K562 (cell line): Measurements from ENCODE around the gene UBXN6. TPM values are rescaled to one million over a fixed set of nuclear protein-coding genes. Genes with fewer than 3 reads are reported as not detected.
A peak's percentile ranks its signal among the peaks of the same experiment; 100 is the strongest.

Source experiments
- BRF1 ChIP-seq: IDR thresholded peaks from 3 replicates; pipeline ENCODE4 v1.6.1; 2011; ENCODE audit warnings: borderline replicate concordance, mild to moderate bottlenecking; ENCODE audit not compliant: insufficient read length; ENCODE audit errors: extremely low read depth
- CCAR2 ChIP-seq: fragments of 200-400 bp; formaldehyde crosslinking; IDR thresholded peaks from 2 replicates; pipeline ENCODE4 v1.6.1; 2017; ENCODE audit warnings: mild to moderate bottlenecking, low read depth, low read length
- ESRRB ChIP-seq: fragments of 250-450 bp; sonication (Bioruptor Pico); IDR thresholded peaks from 2 replicates; pipeline ENCODE4 v1.5.0; 2020; ENCODE audit warnings: mild to moderate bottlenecking, moderate library complexity, borderline replicate concordance
- FOXJ3 ChIP-seq: sonication (generic); formaldehyde crosslinking; IDR thresholded peaks from 2 replicates; pipeline ENCODE4 v1.4.0; 2020; ENCODE audit warnings: mild to moderate bottlenecking, missing genetic modification reagents
- FUS ChIP-seq: fragments of 200-400 bp; formaldehyde crosslinking; optimal IDR thresholded peaks from 2 replicates; pipeline ENCODE3; 2017; ENCODE audit warnings: low read depth, low read length
- HMG20A ChIP-seq: fragments of 450-650 bp; formaldehyde crosslinking; conservative IDR thresholded peaks from 2 replicates; pipeline ENCODE4 v1.4.0; 2020; ENCODE audit warnings: mild to moderate bottlenecking, mixed read lengths
- NCOA1 ChIP-seq: fragments of 450-650 bp; IDR thresholded peaks from 2 replicates; pipeline ENCODE4 v1.6.1; 2016; ENCODE audit warnings: low read depth
- NR1H2 ChIP-seq: sonication (generic); formaldehyde crosslinking; IDR thresholded peaks from 2 replicates; pipeline ENCODE4 v1.4.0; 2020; ENCODE audit warnings: mild to moderate bottlenecking, missing genetic modification reagents
- POLR2H ChIP-seq: IDR thresholded peaks from 2 replicates; pipeline ENCODE4 v1.6.1; 2016; ENCODE audit warnings: missing genetic modification characterization, low read depth, mild to moderate bottlenecking, control low read depth, missing compliant biosample characterization, moderate library complexity
- SRSF7 ChIP-seq: fragments of 200-400 bp; formaldehyde crosslinking; optimal IDR thresholded peaks from 2 replicates; pipeline ENCODE3; 2017; ENCODE audit warnings: mild to moderate bottlenecking, low read depth, low read length
- ZNF217 ChIP-seq: sonication (generic); formaldehyde crosslinking; IDR thresholded peaks from 2 replicates; pipeline ENCODE4 v1.8.0; 2022; ENCODE audit warnings: mild to moderate bottlenecking, missing genetic modification reagents
- ZNF695 ChIP-seq: fragments of 450-650 bp; formaldehyde crosslinking; IDR thresholded peaks from 2 replicates; pipeline ENCODE4 v1.4.0; 2020; ENCODE audit warnings: mild to moderate bottlenecking, moderate library complexity
- ZNF75A ChIP-seq: fragments of 450-650 bp; formaldehyde crosslinking; IDR thresholded peaks from 2 replicates; pipeline ENCODE4 v1.4.0; 2020; ENCODE audit warnings: mild to moderate bottlenecking
- ZNF764 ChIP-seq: fragments of 250-450 bp; sonication (Bioruptor Pico); IDR thresholded peaks from 2 replicates; pipeline ENCODE4 v1.4.0; 2020; ENCODE audit warnings: low read depth, mild to moderate bottlenecking, moderate library complexity
- polyA plus RNA-seq, 8 experiments: library from polyadenylated mRNA; depleted of rRNA in 4 of 8; stranded (reverse) in 5 of 8; unstranded in 3 of 8; fragments of >200 nt; fragmentation: Nextera tagmentation in 2 of 8; fragmentation: Illumina TruSeq in 1 of 8; extraction: Ambion mirVana in 2 of 8; extraction: Trizol in 1 of 8; gene quantifications; 2 replicates each; pipeline versions ENCODE4 v1.2.1 to v1.2.3, GENCODE V29; 2011 to 2014; ENCODE audit warnings: inconsistent platforms in 1 of 8, missing spikeins in 1 of 8
- total RNA-seq, 7 experiments: library from RNA; depleted of rRNA in 6 of 7; stranded (reverse); fragments of >200 nt in 6 of 7; fragmentation: Illumina TruSeq in 2 of 7; extraction: Trizol in 2 of 7; gene quantifications; 2 replicates each; pipeline versions ENCODE4 v1.2.1 to v1.2.3, GENCODE V29; 2011 to 2021; ENCODE audit warnings: low replicate concordance in 1 of 7
- TF ChIP-seq, protein P1 (sequence below): fragments of 250-450 bp; sonication (Bioruptor Pico); IDR thresholded peaks from 2 replicates; pipeline ENCODE4 v1.4.0; 2020; ENCODE audit warnings: mild to moderate bottlenecking
- TF ChIP-seq, protein P2 (sequence below): fragments of 250-450 bp; sonication (Bioruptor Pico); IDR thresholded peaks from 2 replicates; pipeline ENCODE4 v1.8.0; 2022; ENCODE audit warnings: moderate library complexity, mild to moderate bottlenecking, inconsistent platforms
- TF ChIP-seq, protein P3 (sequence below): fragments of 450-650 bp; IDR thresholded peaks from 2 replicates; pipeline ENCODE4 v1.6.1; 2016
- TF ChIP-seq, protein P4 (sequence below): fragments of 250-450 bp; sonication (Bioruptor Pico); IDR thresholded peaks from 2 replicates; pipeline ENCODE4 v1.9.0; 2021; ENCODE audit warnings: mild to moderate bottlenecking
- TF ChIP-seq, protein P5 (sequence below): fragments of 450-650 bp; IDR thresholded peaks from 2 replicates; pipeline ENCODE4 v1.6.1; 2016; ENCODE audit warnings: mild to moderate bottlenecking

The UBXN6 gene
- total and polyA plus RNA-seq, 9 of the 15 experiments (the other 6 are each of a cell fraction or from before 2014, with no cell fraction given) = 0.48 to 90.2 (median 29.5) TPM

DNA sequence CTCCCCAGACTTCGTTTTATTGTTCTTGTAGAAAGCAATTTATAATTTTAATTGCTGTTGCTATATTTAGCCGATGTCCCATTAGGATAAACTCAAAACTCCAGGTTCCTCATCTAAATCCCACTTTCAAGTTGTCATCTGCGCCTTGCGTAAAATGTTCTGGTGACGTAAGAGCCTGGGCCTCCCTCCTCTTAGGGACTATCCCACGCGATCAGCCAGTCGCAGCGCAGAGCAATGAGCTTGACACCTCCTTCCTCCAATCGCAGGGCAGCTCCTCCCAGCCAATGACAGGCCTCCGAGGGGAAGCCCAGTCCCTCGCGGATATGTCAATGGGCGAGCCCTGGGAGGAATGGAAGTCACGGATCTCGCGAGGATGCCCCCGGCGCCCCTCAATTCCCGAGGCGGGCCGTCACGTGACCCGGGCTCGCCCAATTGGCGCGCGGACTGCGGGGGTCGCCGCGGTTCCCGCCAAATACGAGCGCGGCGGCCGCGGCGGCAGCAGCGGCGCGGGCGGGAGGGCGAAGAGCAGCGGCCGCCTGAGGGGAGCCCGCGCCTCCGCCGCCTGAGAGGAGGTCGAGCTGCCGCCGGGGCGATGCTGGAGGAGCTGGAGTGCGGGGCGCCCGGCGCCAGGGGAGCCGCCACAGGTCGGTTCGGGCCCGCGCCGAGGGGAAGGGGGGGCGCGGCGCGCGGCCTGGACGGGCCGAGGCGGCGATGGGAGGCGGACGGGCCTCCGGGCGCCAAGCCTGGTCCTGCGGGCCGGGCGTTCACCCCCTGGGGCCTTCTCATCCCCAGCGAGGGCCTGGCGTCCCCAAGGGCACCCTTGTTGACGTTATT, 55.2 kb downstream of the UBXN6 start, which contains the start of gene CHAF1A (continued):
- no peak for TF ChIP-seq ZNF75A (CRISPR knock-in tag)
- no peak for TF ChIP-seq FOXJ3 (CRISPR knock-in tag)
- no peak for TF ChIP-seq ESRRB
- no peak for TF ChIP-seq SRSF7
- no peak for TF ChIP-seq CCAR2
- no peak for TF ChIP-seq ZNF695 (CRISPR knock-in tag)
- TF ChIP-seq, protein P1, sequence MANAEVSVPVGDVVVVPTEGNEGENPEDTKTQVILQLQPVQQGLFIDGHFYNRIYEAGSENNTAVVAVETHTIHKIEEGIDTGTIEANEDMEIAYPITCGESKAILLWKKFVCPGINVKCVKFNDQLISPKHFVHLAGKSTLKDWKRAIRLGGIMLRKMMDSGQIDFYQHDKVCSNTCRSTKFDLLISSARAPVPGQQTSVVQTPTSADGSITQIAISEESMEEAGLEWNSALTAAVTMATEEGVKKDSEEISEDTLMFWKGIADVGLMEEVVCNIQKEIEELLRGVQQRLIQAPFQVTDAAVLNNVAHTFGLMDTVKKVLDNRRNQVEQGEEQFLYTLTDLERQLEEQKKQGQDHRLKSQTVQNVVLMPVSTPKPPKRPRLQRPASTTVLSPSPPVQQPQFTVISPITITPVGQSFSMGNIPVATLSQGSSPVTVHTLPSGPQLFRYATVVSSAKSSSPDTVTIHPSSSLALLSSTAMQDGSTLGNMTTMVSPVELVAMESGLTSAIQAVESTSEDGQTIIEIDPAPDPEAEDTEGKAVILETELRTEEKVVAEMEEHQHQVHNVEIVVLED (CRISPR knock-in tag) = no peak
- TF ChIP-seq, protein P2, sequence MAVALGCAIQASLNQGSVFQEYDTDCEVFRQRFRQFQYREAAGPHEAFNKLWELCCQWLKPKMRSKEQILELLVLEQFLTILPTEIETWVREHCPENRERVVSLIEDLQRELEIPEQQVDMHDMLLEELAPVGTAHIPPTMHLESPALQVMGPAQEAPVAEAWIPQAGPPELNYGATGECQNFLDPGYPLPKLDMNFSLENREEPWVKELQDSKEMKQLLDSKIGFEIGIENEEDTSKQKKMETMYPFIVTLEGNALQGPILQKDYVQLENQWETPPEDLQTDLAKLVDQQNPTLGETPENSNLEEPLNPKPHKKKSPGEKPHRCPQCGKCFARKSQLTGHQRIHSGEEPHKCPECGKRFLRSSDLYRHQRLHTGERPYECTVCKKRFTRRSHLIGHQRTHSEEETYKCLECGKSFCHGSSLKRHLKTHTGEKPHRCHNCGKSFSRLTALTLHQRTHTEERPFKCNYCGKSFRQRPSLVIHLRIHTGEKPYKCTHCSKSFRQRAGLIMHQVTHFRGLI (CRISPR knock-in tag) = no peak
- no peak for TF ChIP-seq BRF1
- no peak for TF ChIP-seq FUS
- TF ChIP-seq NCOA1 = peak; percentile 67; the same call in 1 of the 2 replicates
- no peak for TF ChIP-seq NR1H2 (CRISPR knock-in tag)
- TF ChIP-seq, protein P3, sequence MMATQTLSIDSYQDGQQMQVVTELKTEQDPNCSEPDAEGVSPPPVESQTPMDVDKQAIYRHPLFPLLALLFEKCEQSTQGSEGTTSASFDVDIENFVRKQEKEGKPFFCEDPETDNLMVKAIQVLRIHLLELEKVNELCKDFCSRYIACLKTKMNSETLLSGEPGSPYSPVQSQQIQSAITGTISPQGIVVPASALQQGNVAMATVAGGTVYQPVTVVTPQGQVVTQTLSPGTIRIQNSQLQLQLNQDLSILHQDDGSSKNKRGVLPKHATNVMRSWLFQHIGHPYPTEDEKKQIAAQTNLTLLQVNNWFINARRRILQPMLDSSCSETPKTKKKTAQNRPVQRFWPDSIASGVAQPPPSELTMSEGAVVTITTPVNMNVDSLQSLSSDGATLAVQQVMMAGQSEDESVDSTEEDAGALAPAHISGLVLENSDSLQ = peak; percentile 99
- TF ChIP-seq, protein P4, sequence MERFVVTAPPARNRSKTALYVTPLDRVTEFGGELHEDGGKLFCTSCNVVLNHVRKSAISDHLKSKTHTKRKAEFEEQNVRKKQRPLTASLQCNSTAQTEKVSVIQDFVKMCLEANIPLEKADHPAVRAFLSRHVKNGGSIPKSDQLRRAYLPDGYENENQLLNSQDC (CRISPR knock-in tag) = peak; percentile 72; the same call in 1 of the 2 replicates
- no peak for TF ChIP-seq ZNF764 (CRISPR knock-in tag)
- no peak; the same call in 1 of the 2 replicates for TF ChIP-seq POLR2H (tag)
- TF ChIP-seq ZNF217 (CRISPR knock-in tag) = no peak
- no peak for TF ChIP-seq HMG20A (CRISPR knock-in tag)
- TF ChIP-seq, protein P5, sequence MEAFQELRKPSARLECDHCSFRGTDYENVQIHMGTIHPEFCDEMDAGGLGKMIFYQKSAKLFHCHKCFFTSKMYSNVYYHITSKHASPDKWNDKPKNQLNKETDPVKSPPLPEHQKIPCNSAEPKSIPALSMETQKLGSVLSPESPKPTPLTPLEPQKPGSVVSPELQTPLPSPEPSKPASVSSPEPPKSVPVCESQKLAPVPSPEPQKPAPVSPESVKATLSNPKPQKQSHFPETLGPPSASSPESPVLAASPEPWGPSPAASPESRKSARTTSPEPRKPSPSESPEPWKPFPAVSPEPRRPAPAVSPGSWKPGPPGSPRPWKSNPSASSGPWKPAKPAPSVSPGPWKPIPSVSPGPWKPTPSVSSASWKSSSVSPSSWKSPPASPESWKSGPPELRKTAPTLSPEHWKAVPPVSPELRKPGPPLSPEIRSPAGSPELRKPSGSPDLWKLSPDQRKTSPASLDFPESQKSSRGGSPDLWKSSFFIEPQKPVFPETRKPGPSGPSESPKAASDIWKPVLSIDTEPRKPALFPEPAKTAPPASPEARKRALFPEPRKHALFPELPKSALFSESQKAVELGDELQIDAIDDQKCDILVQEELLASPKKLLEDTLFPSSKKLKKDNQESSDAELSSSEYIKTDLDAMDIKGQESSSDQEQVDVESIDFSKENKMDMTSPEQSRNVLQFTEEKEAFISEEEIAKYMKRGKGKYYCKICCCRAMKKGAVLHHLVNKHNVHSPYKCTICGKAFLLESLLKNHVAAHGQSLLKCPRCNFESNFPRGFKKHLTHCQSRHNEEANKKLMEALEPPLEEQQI = no peak
